IPS-18c (cell line): ENCODE data around the gene SULT1C4.
A peak's percentile ranks its signal among the peaks of the same experiment; 100 is the strongest.
"Not testable (repeated sequence)": the region's sequence is repeated elsewhere in the genome, so short reads cannot be mapped to it uniquely, and the experiment has no call there.

ENCODE experiments used
- H3K4me3 ChIP-seq: 2 replicates; pipeline ENCODE4 v1.7.0; 2013; ENCODE audit warnings: low read depth, mild to moderate bottlenecking, low read length, moderate library complexity; ENCODE audit not compliant: insufficient read depth
- H3K9me3 ChIP-seq: one replicate; pipeline ENCODE4 v1.6.1; 2013; ENCODE audit warnings: mild to moderate bottlenecking, low read length, moderate library complexity; ENCODE audit not compliant: control insufficient read depth, insufficient read depth

Gene SULT1C4

GRCh38 chr2:108377815-108378630 lies at the start of gene SULT1C4:
Gene SULT1C4 (plus strand): TSS chr2:108377954. CDS start chr2:108378338, 384 bp downstream.
- Histone ChIP-seq H3K4me3 (peak within 1 kb of the TSS; percentile 12), H3K9me3 (no peaks in the 10 kb centered on the region)

GRCh38 chr2:108329771-108330170 lies 48.0 kb upstream of the SULT1C4 start:
- H3K9me3 ChIP-seq = peaks cover 2% of the 10 kb centered on the region
- H3K4me3 ChIP-seq = no peak overlapping the region

- Histone ChIP-seq H3K4me3 (no peak overlapping the region), H3K9me3 (no peaks in the 10 kb centered on the region)
These were observed 46.8 kb upstream of the SULT1C4 start for GRCh38 chr2:108330979-108331378.

GRCh38 chr2:108345951-108346350 lies 31.8 kb upstream of the SULT1C4 start:
- no peaks in the 10 kb centered on the region for H3K9me3 ChIP-seq
- no peak overlapping the region for H3K4me3 ChIP-seq

GRCh38 chr2:108346827-108347226 lies 30.9 kb upstream of the SULT1C4 start:
- H3K4me3 ChIP-seq = no peak overlapping the region
- no peaks in the 10 kb centered on the region for H3K9me3 ChIP-seq

GRCh38 chr2:108347786-108348185 lies 30.0 kb upstream of the SULT1C4 start:
- H3K9me3 ChIP-seq = no peaks in the 10 kb centered on the region
- no peak overlapping the region for H3K4me3 ChIP-seq

GRCh38 chr2:108348816-108349570 lies 28.8 kb upstream of the SULT1C4 start:
- Histone ChIP-seq H3K4me3 (no peak overlapping the region), H3K9me3 (no peaks in the 10 kb centered on the region)

- no peak overlapping the region for H3K4me3 ChIP-seq
- no peaks in the 10 kb centered on the region for H3K9me3 ChIP-seq
These were observed 28.2 kb upstream of the SULT1C4 start for GRCh38 chr2:108349571-108349928.

GRCh38 chr2:108351889-108352288 lies 25.9 kb upstream of the SULT1C4 start:
- no peak overlapping the region for H3K4me3 ChIP-seq
- no peaks in the 10 kb centered on the region for H3K9me3 ChIP-seq

GRCh38 chr2:108354136-108354535 lies 23.6 kb upstream of the SULT1C4 start:
- Histone ChIP-seq H3K4me3 (no peak overlapping the region), H3K9me3 (no peaks in the 10 kb centered on the region)

- Histone ChIP-seq H3K9me3 (no peaks in the 10 kb centered on the region), H3K4me3 (no peak overlapping the region)
These were observed 21.6 kb upstream of the SULT1C4 start for GRCh38 chr2:108355906-108356734.

GRCh38 chr2:108359336-108359735 lies 18.4 kb upstream of the SULT1C4 start:
- not testable (repeated sequence) for H3K4me3 ChIP-seq, H3K9me3 ChIP-seq

- Histone ChIP-seq H3K4me3 (no peak overlapping the region), H3K9me3 (peaks cover 6% of the 10 kb centered on the region)
These were observed 16.8 kb upstream of the SULT1C4 start for GRCh38 chr2:108360776-108361468.

GRCh38 chr2:108363024-108363907 lies 14.5 kb upstream of the SULT1C4 start:
- H3K9me3 ChIP-seq = peaks cover 6% of the 10 kb centered on the region
- no peak overlapping the region for H3K4me3 ChIP-seq

GRCh38 chr2:108363908-108364225 lies 13.9 kb upstream of the SULT1C4 start:
- H3K4me3 ChIP-seq = no peak overlapping the region
- H3K9me3 ChIP-seq = peaks cover 6% of the 10 kb centered on the region

- Histone ChIP-seq H3K4me3 (no peak overlapping the region), H3K9me3 (peaks cover 6% of the 10 kb centered on the region)
These were observed 13.0 kb upstream of the SULT1C4 start for GRCh38 chr2:108364676-108365297.
